H9 (cell line): ENCODE measurements around the gene ADAMTS13. TPM values are rescaled to one million over a fixed set of nuclear protein-coding genes. Genes with fewer than 3 reads are reported as not detected.

Experiments used
- DNase-seq: peaks from one replicate; pipeline ENCODE4 v3.0.0-alpha.2; 2017
- H2AFZ ChIP-seq: one replicate; pipeline ENCODE4 v1.6.1; 2013; ENCODE audit warnings: mild to moderate bottlenecking, low read length, control low read depth, moderate library complexity
- H2AK5ac ChIP-seq: 2 replicates; pipeline ENCODE4 v1.6.1; 2013; ENCODE audit warnings: low read length, control low read depth, mixed read lengths; ENCODE audit not compliant: insufficient read length
- H2BK120ac ChIP-seq: one replicate; pipeline ENCODE4 v1.6.1; 2013; ENCODE audit warnings: low read depth, mild to moderate bottlenecking, low read length, control low read depth, inconsistent platforms; ENCODE audit not compliant: poor library complexity, severe bottlenecking
- H2BK12ac ChIP-seq: 2 replicates; pipeline ENCODE4 v1.6.1; 2013; ENCODE audit warnings: low read length, control low read depth, mixed read lengths, low read depth; ENCODE audit not compliant: insufficient read length
- H2BK15ac ChIP-seq: 2 replicates; pipeline ENCODE4 v1.6.1; 2013; ENCODE audit warnings: low read depth, low read length, control low read depth
- H2BK20ac ChIP-seq: one replicate; pipeline ENCODE4 v1.6.1; 2013; ENCODE audit warnings: low read depth, mild to moderate bottlenecking, low read length, control low read depth, inconsistent platforms; ENCODE audit not compliant: poor library complexity, severe bottlenecking
- H2BK5ac ChIP-seq: 2 replicates; pipeline ENCODE4 v1.6.1; 2013; ENCODE audit warnings: low read length, control low read depth, mixed read lengths; ENCODE audit not compliant: insufficient read length
- H3K14ac ChIP-seq: 2 replicates; pipeline ENCODE4 v1.6.1; 2013; ENCODE audit warnings: low read length, control low read depth; ENCODE audit not compliant: insufficient read depth
- H3K18ac ChIP-seq: 2 replicates; pipeline ENCODE4 v1.6.1; 2013; ENCODE audit warnings: low read depth, mild to moderate bottlenecking, mixed read lengths, low read length, control low read depth; ENCODE audit not compliant: insufficient read length
- H3K23ac ChIP-seq: 2 replicates; pipeline ENCODE4 v1.6.1; 2013; ENCODE audit warnings: low read length, control low read depth, mixed read lengths, low read depth; ENCODE audit not compliant: insufficient read length
- H3K23me2 ChIP-seq: 2 replicates; pipeline ENCODE4 v1.6.1; 2013; ENCODE audit warnings: low read depth, mild to moderate bottlenecking, mixed read lengths, low read length, control low read depth; ENCODE audit not compliant: insufficient read length, poor library complexity, severe bottlenecking
- H3K27ac ChIP-seq: 2 replicates; pipeline ENCODE4 v1.5.1; 2013; ENCODE audit warnings: low read length, control low read depth, mixed read lengths, low read depth; ENCODE audit not compliant: insufficient read length
- H3K27me3 ChIP-seq: 2 replicates; pipeline ENCODE4 v1.6.1; 2013; ENCODE audit warnings: low read length, control low read depth, inconsistent platforms; ENCODE audit not compliant: insufficient read depth
- H3K4ac ChIP-seq: 2 replicates; pipeline ENCODE4 v1.6.1; 2013; ENCODE audit warnings: low read depth, mild to moderate bottlenecking, control low read depth, inconsistent platforms, low read length, moderate library complexity
- H3K4me1 ChIP-seq: 2 replicates; pipeline ENCODE4 v1.6.1; 2013; ENCODE audit warnings: low read length, control low read depth, inconsistent platforms; ENCODE audit not compliant: insufficient read depth
- H3K4me2 ChIP-seq: 2 replicates; pipeline ENCODE4 v1.6.1; 2013; ENCODE audit warnings: low read length, control low read depth, mixed read lengths; ENCODE audit not compliant: insufficient read length, insufficient read depth
- H3K56ac ChIP-seq: 2 replicates; pipeline ENCODE4 v1.6.1; 2013; ENCODE audit warnings: low read depth, mild to moderate bottlenecking, mixed read lengths, low read length, control low read depth; ENCODE audit not compliant: insufficient read length
- H3K79me1 ChIP-seq: 2 replicates; pipeline ENCODE4 v1.6.1; 2013; ENCODE audit warnings: low read depth, mild to moderate bottlenecking, moderate library complexity, low read length, control low read depth, inconsistent platforms; ENCODE audit not compliant: insufficient read depth, poor library complexity, severe bottlenecking
- H3K79me2 ChIP-seq: 2 replicates; pipeline ENCODE4 v1.6.1; 2013; ENCODE audit warnings: low read length, control low read depth, inconsistent platforms; ENCODE audit not compliant: insufficient read depth
- H3K9ac ChIP-seq: 2 replicates; pipeline ENCODE4 v1.6.1; 2013; ENCODE audit warnings: low read length, control low read depth, mixed read lengths; ENCODE audit not compliant: insufficient read length; ENCODE audit errors: extremely low read depth
- H3K9me3 ChIP-seq: one replicate; pipeline ENCODE4 v1.6.1; 2013; ENCODE audit warnings: low read depth, low read length, inconsistent platforms; ENCODE audit not compliant: control insufficient read depth
- H3T11ph ChIP-seq: one replicate; pipeline ENCODE4 v1.6.1; 2013; ENCODE audit warnings: mild to moderate bottlenecking, low read length, control low read depth, inconsistent platforms
- H4K20me1 ChIP-seq: one replicate; pipeline ENCODE4 v1.6.1; 2013; ENCODE audit not compliant: control insufficient read depth, insufficient read length, insufficient read depth
- H4K5ac ChIP-seq: 2 replicates; pipeline ENCODE4 v1.6.1; 2013; ENCODE audit warnings: low read depth, mild to moderate bottlenecking, mixed read lengths, low read length, control low read depth; ENCODE audit not compliant: insufficient read length
- H4K8ac ChIP-seq: replicated peaks from 2 replicates; pipeline ENCODE4 v1.6.1; 2013; ENCODE audit warnings: low read length, control low read depth, mixed read lengths, low read depth; ENCODE audit not compliant: insufficient read length
- H4K91ac ChIP-seq: 2 replicates; pipeline ENCODE4 v1.6.1; 2013; ENCODE audit warnings: low read depth, mild to moderate bottlenecking, moderate library complexity, mixed read lengths, low read length, control low read depth; ENCODE audit not compliant: insufficient read length
- H3K27ac Mint-ChIP-seq, 3 experiments: 2 replicates in 2 of 3; 3 replicates in 1 of 3; pipeline ENCODE4 v1.8.0; 2020 to 2021; ENCODE audit warnings: mixed read lengths in 3 of 3, mild to moderate bottlenecking in 1 of 3, moderate library complexity in 1 of 3
- H3K27me3 Mint-ChIP-seq: 2 replicates; pipeline ENCODE4 v1.8.0; 2021; ENCODE audit warnings: low read depth, mild to moderate bottlenecking, moderate library complexity, mixed read lengths
- H3K36me3 Mint-ChIP-seq, 3 experiments: 2 replicates in 2 of 3; 3 replicates in 1 of 3; pipeline ENCODE4 v1.8.0; 2020 to 2021; ENCODE audit warnings: low read depth in 3 of 3, mixed read lengths in 3 of 3; ENCODE audit not compliant: insufficient read depth in 1 of 3
- H3K4me1 Mint-ChIP-seq, 2 experiments: 2 replicates each; pipeline ENCODE4 v1.8.0; 2020; ENCODE audit warnings: mixed read lengths in 2 of 2
- H3K4me3 Mint-ChIP-seq, 2 experiments: 2 replicates in 1 of 2; 3 replicates in 1 of 2; pipeline ENCODE4 v1.8.0; 2020 to 2021; ENCODE audit warnings: mild to moderate bottlenecking in 2 of 2, mixed read lengths in 2 of 2, moderate library complexity in 1 of 2
- H3K9me3 Mint-ChIP-seq, 2 experiments: 2 replicates in 1 of 2; 3 replicates in 1 of 2; pipeline ENCODE4 v1.8.0; 2020; ENCODE audit warnings: mild to moderate bottlenecking in 2 of 2, mixed read lengths in 2 of 2, moderate library complexity in 1 of 2
- CTCF ChIP-seq: fragments of 200-600 bp; sonication (generic); conservative IDR thresholded peaks from 3 replicates; pipeline ENCODE4 v1.8.0; 2021; ENCODE audit warnings: antibody characterized with exemption, mild to moderate bottlenecking
- WGBS: extraction: QIAGEN DNeasy Blood & Tissue Kit; methylation state at CpG from one replicate; pipeline ENCODE4 v1.1.7; 2013; ENCODE audit warnings: missing lambda C conversion rate, low lambda C conversion rate, mixed read lengths; ENCODE audit not compliant: insufficient read length; ENCODE audit errors: extremely low coverage; 5-methylcytosine and 5-hydroxymethylcytosine counted together
- total RNA-seq: library from RNA; stranded (reverse); gene quantifications from 2 replicates; pipeline ENCODE4 v1.2.1, GENCODE V29; 2021

Gene ADAMTS13
- total RNA-seq, 1 experiment from 2014 or later: 8.8 TPM

DNA sequence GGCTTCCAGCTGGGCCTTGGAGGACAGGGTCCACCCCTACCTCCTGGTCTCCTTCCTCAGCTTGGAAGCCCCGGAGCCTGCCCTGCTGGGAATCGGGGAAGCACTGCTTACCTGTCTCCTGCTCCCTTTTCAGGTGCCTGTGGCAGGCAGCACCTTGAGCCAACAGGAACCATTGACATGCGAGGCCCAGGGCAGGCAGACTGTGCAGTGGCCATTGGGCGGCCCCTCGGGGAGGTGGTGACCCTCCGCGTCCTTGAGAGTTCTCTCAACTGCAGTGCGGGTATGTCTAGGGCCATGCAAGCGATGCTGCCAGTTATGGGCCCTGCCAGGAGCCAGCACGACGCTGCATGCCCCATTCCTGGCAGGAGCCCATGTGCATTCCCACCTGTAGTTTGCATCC, 33.8 kb downstream of the ADAMTS13 start:
- no peak overlapping the region for H2BK15ac ChIP-seq
- H3K4me2 ChIP-seq: no peak overlapping the region
- no peak overlapping the region for H4K8ac ChIP-seq
- H3K9me3 ChIP-seq: no peaks in the 10 kb centered on the region
- Mint-ChIP-seq H3K27me3 (peaks cover 8% of the 10 kb centered on the region), H3K4me3 (no peak overlapping the region), H3K27ac (no peak overlapping the region; a peak in 1 of 7 replicates), H3K4me1 (peaks cover 12 to 14% of the 10 kb centered on the region in 2 experiments), H3K36me3 (no peaks in the 10 kb centered on the region), H3K9me3 (no peaks in the 10 kb centered on the region)
- no peak for DNase-seq
- H4K20me1 ChIP-seq: no peaks in the 10 kb centered on the region
- no peak overlapping the region for H3K23ac ChIP-seq
- H2AK5ac ChIP-seq: no peak overlapping the region
- no peak overlapping the region for H2AFZ ChIP-seq
- no peaks in the 10 kb centered on the region for H3K27me3 ChIP-seq
- H2BK5ac ChIP-seq: no peak overlapping the region
- no peak for TF ChIP-seq CTCF
- H3K18ac ChIP-seq: no peak overlapping the region
- no peak overlapping the region for H2BK12ac ChIP-seq
- H3K14ac ChIP-seq: no peak overlapping the region
- H3K23me2 ChIP-seq: peaks cover 13% of the 10 kb centered on the region
- H3K4ac ChIP-seq: no peak overlapping the region
- H4K91ac ChIP-seq: no peak overlapping the region
- no peak overlapping the region for H2BK20ac ChIP-seq
- H3K56ac ChIP-seq: no peak overlapping the region
- no peaks in the 10 kb centered on the region for H3K79me2 ChIP-seq
- no peaks in the 10 kb centered on the region for H3K79me1 ChIP-seq
- H3K27ac ChIP-seq: no peak overlapping the region
- no peak overlapping the region for H2BK120ac ChIP-seq
- H4K5ac ChIP-seq: no peak overlapping the region
- H3K4me1 ChIP-seq: peaks cover 2% of the 10 kb centered on the region; the same call in 1 of the 2 replicates
- WGBS: no CpG with 5 or more reads among the region's 11 CpGs
- no peak overlapping the region for H3T11ph ChIP-seq
- H3K9ac ChIP-seq: no peak overlapping the region
